ENCODE data around the gene TADA1. TPM values are rescaled to one million over a fixed set of nuclear protein-coding genes. Genes with fewer than 3 reads are reported as not detected.
"Not testable (repeated sequence)": the region's sequence is repeated elsewhere in the genome, so short reads cannot be mapped to it uniquely, and the experiment has no call there.

TADA1 gene
- total RNA-seq, 2 donors from 2014 or later: 12.0 to 13.1 TPM

DNA sequence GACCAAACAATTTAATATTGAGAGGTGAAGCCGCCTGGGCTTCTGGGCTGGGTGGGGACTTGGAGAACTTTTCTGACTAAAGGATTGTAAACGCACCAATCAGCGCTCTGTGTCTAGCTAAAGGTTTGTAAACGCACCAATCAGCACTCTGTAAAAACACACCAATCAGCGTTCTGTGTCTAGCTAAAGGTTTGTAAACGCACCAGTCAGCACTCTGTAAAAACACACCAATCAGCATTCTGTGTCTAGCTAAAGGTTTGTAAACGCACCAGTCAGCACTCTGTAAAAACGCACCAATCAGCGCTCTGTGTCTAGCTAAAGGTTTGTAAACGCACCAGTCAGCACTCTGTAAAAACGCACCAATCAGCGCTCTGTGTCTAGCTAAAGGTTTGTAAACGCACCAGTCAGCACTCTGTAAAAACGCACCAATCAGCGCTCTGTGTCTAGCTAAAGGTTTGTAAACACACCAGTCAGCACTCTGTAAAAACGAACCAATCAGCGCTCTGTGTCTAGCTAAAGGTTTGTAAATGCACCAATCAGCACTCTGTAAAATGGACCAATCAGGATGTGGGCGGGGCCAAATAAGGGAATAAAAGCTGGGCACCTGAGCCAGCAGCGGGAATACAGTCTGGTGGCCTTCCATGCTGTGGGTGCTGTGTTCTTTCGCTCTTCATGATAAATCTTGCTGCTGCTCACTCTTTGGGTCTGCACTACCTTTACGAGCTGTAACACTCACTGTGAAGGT lies 2.3 kb upstream of the TADA1 start:
- not testable (repeated sequence) for ATAC-seq; H3K9me3 ChIP-seq (ENCODE audit: control insufficient read depth, low read length, poor library complexity, severe bottlenecking); H3K36me3 Mint-ChIP-seq (ENCODE audit: low read depth); H3K27ac Mint-ChIP-seq; DNase-seq; H3K4me3 Mint-ChIP-seq; H3K27me3 Mint-ChIP-seq
- H3K4me1 Mint-ChIP-seq: peaks cover 28% of the 10 kb centered on the region

DNA sequence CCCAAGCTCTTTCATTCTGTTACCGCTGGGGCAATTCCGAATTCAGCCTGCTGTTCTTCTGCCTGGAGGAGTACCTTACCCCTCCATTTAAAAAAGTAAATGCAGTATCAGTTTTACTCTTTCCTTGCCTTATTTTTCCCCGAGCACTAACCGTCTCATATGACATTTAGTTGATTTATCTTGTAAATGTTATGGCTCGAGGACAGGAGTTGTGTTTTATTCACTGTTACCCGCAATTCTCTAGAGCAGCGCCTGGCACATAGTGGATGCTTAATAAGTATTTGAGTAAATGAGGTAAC lies 425 bp upstream of the TADA1 start:
- Mint-ChIP-seq H3K27ac (peak overlapping the region; percentile 96), H3K4me1 (peaks cover 37% of the 10 kb centered on the region), H3K27me3 (no peaks in the 10 kb centered on the region), H3K4me3 (peak overlapping the region; percentile 95), H3K36me3 (ENCODE audit: low read depth) (no peaks in the 10 kb centered on the region)
- ATAC-seq (peak; percentile 0), DNase-seq (no peak)
- H3K9me3 ChIP-seq (ENCODE audit: control insufficient read depth, low read length, poor library complexity, severe bottlenecking): no peaks in the 10 kb centered on the region

DNA sequence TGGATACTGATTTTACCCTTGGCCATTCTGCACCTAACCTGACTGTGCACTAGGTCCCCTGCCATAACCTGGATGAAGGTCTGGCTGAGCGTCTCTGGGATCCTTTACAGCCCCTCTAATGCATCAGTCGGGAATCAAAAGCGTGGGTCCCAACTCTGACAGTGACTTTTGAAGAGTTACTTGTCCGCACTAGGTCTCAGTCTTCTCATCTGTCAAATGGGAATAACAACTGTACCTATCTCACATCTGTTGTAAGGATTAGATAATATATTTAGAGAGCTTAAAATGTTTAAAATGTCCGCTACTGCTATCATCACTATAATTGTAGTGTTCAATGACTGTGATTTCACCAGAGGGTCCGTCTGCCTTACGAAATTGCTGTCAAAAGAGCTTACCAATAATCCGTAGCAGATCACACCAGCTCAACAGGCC lies 746 bp downstream of the TADA1 start:
- no peaks in the 10 kb centered on the region for H3K9me3 ChIP-seq (ENCODE audit: control insufficient read depth, low read length, poor library complexity, severe bottlenecking)
- ATAC-seq (no peak), DNase-seq (no peak)
- H3K4me1 Mint-ChIP-seq: peaks cover 40% of the 10 kb centered on the region
- peak overlapping the region; percentile 96 for H3K27ac Mint-ChIP-seq
- no peaks in the 10 kb centered on the region for H3K27me3 Mint-ChIP-seq
- H3K36me3 Mint-ChIP-seq (ENCODE audit: low read depth): no peaks in the 10 kb centered on the region
- H3K4me3 Mint-ChIP-seq: peak overlapping the region; percentile 95

DNA sequence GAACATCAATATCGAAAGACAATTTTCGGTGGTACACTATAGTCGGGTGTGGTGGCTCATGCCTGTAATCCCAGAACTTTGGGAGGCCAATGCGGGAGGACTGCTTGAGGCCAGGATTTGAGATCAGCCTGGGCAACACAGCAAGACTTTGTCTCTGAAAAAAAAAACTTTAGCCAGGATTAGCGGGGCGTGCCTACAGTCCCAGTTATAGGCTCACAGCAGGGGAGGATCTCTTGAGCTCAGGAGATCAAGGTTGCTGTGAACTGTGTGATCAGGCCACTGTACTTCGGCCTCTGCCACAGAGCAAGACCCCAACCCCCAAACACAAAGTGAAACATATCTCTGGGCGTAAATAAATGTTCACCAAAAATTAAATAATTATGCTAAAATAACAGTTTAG lies 1.6 kb downstream of the TADA1 start:
- no peak for DNase-seq
- ATAC-seq: no peak
- H3K4me3 Mint-ChIP-seq: peak overlapping the region; percentile 95
- H3K27ac Mint-ChIP-seq: no peak overlapping the region
- no peaks in the 10 kb centered on the region for H3K36me3 Mint-ChIP-seq (ENCODE audit: low read depth)
- H3K27me3 Mint-ChIP-seq: no peaks in the 10 kb centered on the region
- H3K9me3 ChIP-seq (ENCODE audit: control insufficient read depth, low read length, poor library complexity, severe bottlenecking): no peaks in the 10 kb centered on the region
- H3K4me1 Mint-ChIP-seq: peaks cover 44% of the 10 kb centered on the region

DNA sequence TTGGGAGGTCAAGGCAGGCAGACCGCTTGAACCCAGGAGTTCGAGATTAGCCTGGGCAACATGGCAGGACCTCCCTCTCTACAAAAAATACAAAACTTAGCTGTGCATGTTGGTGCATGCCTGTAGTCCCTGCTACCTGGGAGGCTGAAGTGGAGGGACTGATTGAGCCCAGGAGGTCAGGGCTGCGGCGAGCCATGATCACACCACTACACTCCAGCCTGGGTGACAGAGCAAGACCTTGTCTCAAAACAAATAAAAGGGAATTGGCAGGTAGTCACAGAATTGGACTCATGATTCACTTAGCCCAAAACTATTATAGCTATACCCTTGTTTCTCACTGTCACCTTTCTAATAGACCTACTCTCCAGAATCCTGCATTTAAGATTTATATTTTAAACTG lies 5.5 kb downstream of the TADA1 start:
- no peak overlapping the region for H3K27ac Mint-ChIP-seq
- no peaks in the 10 kb centered on the region for H3K9me3 ChIP-seq (ENCODE audit: control insufficient read depth, low read length, poor library complexity, severe bottlenecking)
- peaks cover 35% of the 10 kb centered on the region for H3K4me1 Mint-ChIP-seq
- no peaks in the 10 kb centered on the region for H3K27me3 Mint-ChIP-seq
- DNase-seq: no peak
- ATAC-seq: no peak
- peaks cover 2% of the 10 kb centered on the region for H3K36me3 Mint-ChIP-seq (ENCODE audit: low read depth)
- H3K4me3 Mint-ChIP-seq: no peak overlapping the region

DNA sequence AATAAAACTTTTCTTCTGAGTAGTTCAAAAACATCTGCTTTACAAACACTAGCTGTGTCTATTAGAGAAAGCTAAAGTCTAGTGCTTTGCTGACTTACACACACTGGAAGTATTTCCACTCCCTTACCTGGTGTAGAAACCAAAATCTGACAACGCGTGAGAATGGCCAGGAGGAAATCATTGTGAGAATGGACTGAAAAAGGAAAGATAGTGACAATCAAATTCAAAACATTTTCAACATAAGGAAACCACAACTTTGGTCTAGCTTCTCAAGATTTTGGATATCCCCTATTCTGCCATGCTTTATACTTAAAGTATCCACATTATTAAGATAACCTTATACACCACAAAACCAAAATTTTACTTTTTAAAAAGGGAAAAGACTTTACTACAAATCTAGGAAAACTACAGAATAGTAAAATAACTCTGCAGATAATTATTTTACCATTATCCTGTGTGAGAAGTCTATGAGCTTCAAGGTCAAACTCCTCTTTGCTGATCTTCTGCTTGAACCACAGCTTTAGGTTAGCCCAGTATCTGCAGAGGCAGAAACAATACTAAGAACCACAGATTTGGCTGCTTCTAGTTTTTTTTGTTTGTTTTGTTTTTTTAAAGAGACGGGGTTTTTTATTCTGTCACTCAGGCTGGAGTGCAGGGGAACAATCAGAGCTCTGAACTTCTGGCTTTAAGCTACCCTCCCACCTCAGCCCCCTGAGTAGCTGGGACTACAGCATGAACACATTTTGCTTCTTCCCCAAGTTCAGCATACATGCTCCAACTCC lies 6.6 kb downstream of the TADA1 start:
- H3K27ac Mint-ChIP-seq: peak overlapping the region; percentile 14
- H3K4me1 Mint-ChIP-seq: peaks cover 26% of the 10 kb centered on the region

DNA sequence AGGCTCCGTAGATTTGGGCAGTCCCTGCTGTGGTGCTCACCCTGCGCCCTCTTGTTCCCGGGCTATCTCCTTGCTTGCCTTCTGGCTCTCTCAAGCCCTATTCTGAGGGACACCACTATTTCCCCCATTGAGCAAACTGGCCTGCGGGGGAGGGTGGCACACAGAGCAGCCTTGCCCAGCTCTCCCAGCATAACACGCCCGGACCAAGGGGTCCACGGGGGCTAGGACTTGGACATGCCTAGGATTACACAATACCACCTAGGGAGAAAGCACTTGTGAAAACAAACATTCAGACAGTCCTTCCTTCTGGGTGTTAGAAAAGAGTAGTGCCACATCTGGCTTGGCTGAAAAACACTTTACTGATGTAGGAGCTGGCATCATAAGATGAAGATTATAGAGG lies 7.4 kb downstream of the TADA1 start:
- Mint-ChIP-seq H3K4me1 (peaks cover 28% of the 10 kb centered on the region), H3K4me3 (no peak overlapping the region), H3K36me3 (ENCODE audit: low read depth) (peaks cover 5% of the 10 kb centered on the region), H3K27me3 (no peaks in the 10 kb centered on the region), H3K27ac (peak overlapping the region; percentile 14)
- DNase-seq: no peak
- no peaks in the 10 kb centered on the region for H3K9me3 ChIP-seq (ENCODE audit: control insufficient read depth, low read length, poor library complexity, severe bottlenecking)
- ATAC-seq: no peak

More for the DNA sequence above, 6.6 kb downstream of the TADA1 start:
- DNase-seq (no peak), ATAC-seq (no peak)
- no peaks in the 10 kb centered on the region for H3K27me3 Mint-ChIP-seq
- no peaks in the 10 kb centered on the region for H3K9me3 ChIP-seq (ENCODE audit: control insufficient read depth, low read length, poor library complexity, severe bottlenecking)
- H3K4me3 Mint-ChIP-seq: no peak overlapping the region
- peaks cover 2% of the 10 kb centered on the region for H3K36me3 Mint-ChIP-seq (ENCODE audit: low read depth)

DNA sequence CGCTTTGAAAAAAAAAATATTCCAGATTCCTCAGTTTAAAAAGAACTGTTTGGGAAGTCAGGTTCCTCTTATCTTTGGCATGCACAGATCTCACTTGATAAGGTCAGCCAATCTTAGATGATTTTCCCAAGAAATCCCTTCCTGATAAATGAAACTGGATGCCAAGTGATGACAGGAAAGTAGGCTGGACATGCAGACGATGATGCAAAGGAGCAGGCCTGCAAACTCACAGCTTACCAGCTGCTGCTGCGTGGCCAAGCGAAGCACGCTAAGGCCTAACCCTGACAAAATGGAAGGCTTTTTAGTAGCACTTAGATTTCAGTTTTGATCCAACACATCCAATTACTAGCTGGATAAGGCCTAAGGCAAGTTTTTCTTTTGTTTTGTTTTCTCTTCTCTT lies 10.1 kb downstream of the TADA1 start:
- ATAC-seq (no peak), DNase-seq (no peak)
- H3K36me3 Mint-ChIP-seq (ENCODE audit: low read depth): peaks cover 5% of the 10 kb centered on the region
- no peak overlapping the region for H3K27ac Mint-ChIP-seq
- no peaks in the 10 kb centered on the region for H3K9me3 ChIP-seq (ENCODE audit: control insufficient read depth, low read length, poor library complexity, severe bottlenecking)
- peaks cover 13% of the 10 kb centered on the region for H3K4me1 Mint-ChIP-seq
- no peak overlapping the region for H3K4me3 Mint-ChIP-seq
- no peaks in the 10 kb centered on the region for H3K27me3 Mint-ChIP-seq

DNA sequence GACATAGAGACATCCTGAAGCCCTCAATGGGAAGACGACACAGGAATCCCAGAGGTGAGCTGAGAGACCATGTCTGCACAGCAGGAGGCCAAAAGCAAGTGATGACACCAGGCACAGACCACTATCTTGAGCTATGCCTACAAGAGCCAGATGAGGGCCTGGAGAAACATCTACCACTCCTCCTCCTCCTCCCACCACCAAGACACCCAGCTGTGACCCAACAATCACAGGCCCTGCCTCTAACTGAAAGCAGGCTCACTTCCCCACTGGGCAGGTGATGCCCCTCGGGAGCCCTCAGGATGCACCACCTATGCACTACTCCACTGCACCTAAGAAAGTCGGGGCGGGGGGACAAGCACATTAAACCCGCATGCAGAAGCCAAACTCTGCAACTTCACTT lies 16.5 kb downstream of the TADA1 start:
- ATAC-seq: no peak
- Mint-ChIP-seq H3K27me3 (no peaks in the 10 kb centered on the region), H3K27ac (peak overlapping the region; percentile 47)

DNA sequence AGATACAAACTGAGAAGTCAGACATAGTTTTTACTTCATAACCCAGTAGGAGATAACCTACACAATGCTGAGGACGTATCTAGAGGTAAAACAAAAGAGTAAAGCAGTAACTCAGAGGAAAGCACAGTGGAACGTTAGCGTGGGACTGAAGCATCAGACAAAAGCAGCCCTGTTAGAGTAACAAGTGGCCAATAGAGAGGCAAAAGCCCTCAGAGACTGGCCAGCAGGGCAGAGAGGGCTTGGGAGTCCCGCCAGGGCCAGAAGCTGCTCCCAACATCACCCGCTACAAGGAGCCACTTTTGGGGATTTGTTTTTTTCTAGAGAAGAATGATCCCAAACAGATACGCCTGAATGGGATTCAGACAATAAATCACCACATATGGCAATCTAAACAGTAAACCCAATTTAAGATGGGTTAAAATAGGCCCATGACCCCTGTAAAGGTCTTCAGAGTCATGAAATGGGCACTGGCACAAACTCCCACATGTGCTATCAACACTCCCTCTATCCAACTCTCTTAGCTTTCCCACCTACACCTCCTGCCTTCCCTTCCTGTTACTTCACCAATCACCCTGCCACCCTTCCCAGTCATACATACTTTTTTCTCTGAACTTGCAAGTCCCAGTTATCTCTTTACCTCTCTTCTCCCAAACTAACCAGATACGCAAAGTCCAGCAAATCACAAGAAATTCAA lies 17.2 kb downstream of the TADA1 start:
- ATAC-seq (no peak), DNase-seq (no peak)
- H3K27ac Mint-ChIP-seq: peak overlapping the region; percentile 47
- H3K4me3 Mint-ChIP-seq: no peak overlapping the region
- H3K9me3 ChIP-seq (ENCODE audit: control insufficient read depth, low read length, poor library complexity, severe bottlenecking): no peaks in the 10 kb centered on the region
- H3K36me3 Mint-ChIP-seq (ENCODE audit: low read depth): peaks cover 5% of the 10 kb centered on the region
- no peaks in the 10 kb centered on the region for H3K27me3 Mint-ChIP-seq
- peaks cover 21% of the 10 kb centered on the region for H3K4me1 Mint-ChIP-seq

More for the DNA sequence above, 16.5 kb downstream of the TADA1 start:
- no peaks in the 10 kb centered on the region for H3K9me3 ChIP-seq (ENCODE audit: control insufficient read depth, low read length, poor library complexity, severe bottlenecking)
- DNase-seq: no peak
- no peak overlapping the region for H3K4me3 Mint-ChIP-seq
- peaks cover 7% of the 10 kb centered on the region for H3K36me3 Mint-ChIP-seq (ENCODE audit: low read depth)
- peaks cover 23% of the 10 kb centered on the region for H3K4me1 Mint-ChIP-seq

DNA sequence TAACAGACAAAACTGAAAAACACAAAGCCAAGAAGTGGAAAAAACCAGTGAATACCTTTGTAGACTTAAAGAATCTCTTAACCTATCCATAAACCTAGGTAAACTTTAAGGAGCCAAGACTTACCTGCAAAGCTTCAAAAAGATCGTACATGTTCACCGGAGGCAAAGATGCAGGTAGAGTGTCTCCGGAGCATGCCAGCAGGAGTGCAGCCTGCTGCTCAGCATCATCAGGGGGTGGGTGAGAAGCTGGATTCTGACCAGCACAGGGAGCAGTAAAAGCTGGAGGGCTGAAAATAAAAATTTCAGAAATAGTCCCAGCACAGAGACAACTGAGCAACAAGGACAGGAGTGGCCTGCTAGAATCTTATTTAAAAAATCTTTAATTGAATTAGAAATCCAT lies 18.1 kb downstream of the TADA1 start:
- H3K4me1 Mint-ChIP-seq: peaks cover 21% of the 10 kb centered on the region
- H3K4me3 Mint-ChIP-seq: no peak overlapping the region
- H3K9me3 ChIP-seq (ENCODE audit: control insufficient read depth, low read length, poor library complexity, severe bottlenecking): no peaks in the 10 kb centered on the region
- H3K36me3 Mint-ChIP-seq (ENCODE audit: low read depth): peaks cover 6% of the 10 kb centered on the region
- peak overlapping the region; percentile 47 for H3K27ac Mint-ChIP-seq
- ATAC-seq: no peak
- no peak for DNase-seq
- H3K27me3 Mint-ChIP-seq: no peaks in the 10 kb centered on the region

DNA sequence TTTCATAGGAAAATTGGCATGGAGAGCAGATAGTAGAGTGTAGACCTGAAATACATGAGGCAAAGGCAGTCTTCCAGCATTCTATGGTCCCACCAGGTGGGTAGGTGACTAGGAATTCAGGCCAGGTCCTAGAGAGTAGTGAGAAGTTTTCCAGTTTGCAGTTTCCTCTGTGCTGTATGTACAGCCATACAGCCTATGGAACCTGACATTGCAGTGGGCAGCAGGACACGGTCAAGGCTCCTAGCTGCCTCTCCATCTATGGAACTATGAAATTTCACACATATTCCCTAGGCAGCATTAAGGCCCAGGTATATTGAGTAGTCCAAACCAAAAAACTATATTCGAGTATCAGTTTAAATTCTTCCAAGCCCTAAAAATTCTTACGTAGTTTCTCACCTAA lies 20.5 kb downstream of the TADA1 start:
- H3K9me3 ChIP-seq (ENCODE audit: control insufficient read depth, low read length, poor library complexity, severe bottlenecking): no peaks in the 10 kb centered on the region
- ATAC-seq (no peak), DNase-seq (no peak)
- H3K27ac Mint-ChIP-seq: no peak overlapping the region
- peaks cover 12% of the 10 kb centered on the region for H3K36me3 Mint-ChIP-seq (ENCODE audit: low read depth)
- no peak overlapping the region for H3K4me3 Mint-ChIP-seq
- no peaks in the 10 kb centered on the region for H3K27me3 Mint-ChIP-seq
- peaks cover 34% of the 10 kb centered on the region for H3K4me1 Mint-ChIP-seq

DNA sequence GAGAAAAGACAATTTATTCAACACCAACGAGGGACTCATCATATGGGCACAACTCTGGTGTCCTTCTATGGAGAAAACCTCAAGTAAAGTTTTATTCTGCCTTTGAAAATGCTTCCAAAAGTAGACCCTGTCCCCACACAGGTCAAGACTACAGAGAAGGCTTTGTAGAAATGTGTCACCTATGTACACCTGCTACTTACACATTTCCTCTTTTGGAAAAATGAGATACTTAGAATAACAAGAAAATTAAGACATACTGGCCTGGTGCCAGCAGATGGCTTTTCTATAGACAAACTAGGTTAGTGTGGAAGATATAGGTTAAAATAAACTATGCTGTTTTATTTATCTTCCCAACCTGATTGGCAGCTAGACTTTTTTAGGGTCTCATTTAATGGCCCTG lies 23.1 kb downstream of the TADA1 start:
- H3K27me3 Mint-ChIP-seq: no peaks in the 10 kb centered on the region
- peak overlapping the region; percentile 57 for H3K27ac Mint-ChIP-seq
- no peak overlapping the region for H3K4me3 Mint-ChIP-seq
- H3K36me3 Mint-ChIP-seq (ENCODE audit: low read depth): peaks cover 10% of the 10 kb centered on the region
- H3K9me3 ChIP-seq (ENCODE audit: control insufficient read depth, low read length, poor library complexity, severe bottlenecking): no peaks in the 10 kb centered on the region
- ATAC-seq: no peak
- peaks cover 22% of the 10 kb centered on the region for H3K4me1 Mint-ChIP-seq
- DNase-seq: no peak
